ACHN (cell line): ENCODE data around the gene JAM3.
"Not testable (repeated sequence)": the region's sequence is repeated elsewhere in the genome, so short reads cannot be mapped to it uniquely, and the experiment has no call there.

Experiments used
- DNase-seq: peaks from one replicate; pipeline ENCODE4 v3.0.0-alpha.2; 2015
- in situ Hi-C: cut with HindIII; loops from 2 replicates; pipeline ENCODE4 v1.10.0; 2017; ENCODE audit warnings: low sequenced_read_pairs, low pct_ligation_motif_present, low pct_unique_long_range_greater_than_20kb

Gene JAM3

DNA sequence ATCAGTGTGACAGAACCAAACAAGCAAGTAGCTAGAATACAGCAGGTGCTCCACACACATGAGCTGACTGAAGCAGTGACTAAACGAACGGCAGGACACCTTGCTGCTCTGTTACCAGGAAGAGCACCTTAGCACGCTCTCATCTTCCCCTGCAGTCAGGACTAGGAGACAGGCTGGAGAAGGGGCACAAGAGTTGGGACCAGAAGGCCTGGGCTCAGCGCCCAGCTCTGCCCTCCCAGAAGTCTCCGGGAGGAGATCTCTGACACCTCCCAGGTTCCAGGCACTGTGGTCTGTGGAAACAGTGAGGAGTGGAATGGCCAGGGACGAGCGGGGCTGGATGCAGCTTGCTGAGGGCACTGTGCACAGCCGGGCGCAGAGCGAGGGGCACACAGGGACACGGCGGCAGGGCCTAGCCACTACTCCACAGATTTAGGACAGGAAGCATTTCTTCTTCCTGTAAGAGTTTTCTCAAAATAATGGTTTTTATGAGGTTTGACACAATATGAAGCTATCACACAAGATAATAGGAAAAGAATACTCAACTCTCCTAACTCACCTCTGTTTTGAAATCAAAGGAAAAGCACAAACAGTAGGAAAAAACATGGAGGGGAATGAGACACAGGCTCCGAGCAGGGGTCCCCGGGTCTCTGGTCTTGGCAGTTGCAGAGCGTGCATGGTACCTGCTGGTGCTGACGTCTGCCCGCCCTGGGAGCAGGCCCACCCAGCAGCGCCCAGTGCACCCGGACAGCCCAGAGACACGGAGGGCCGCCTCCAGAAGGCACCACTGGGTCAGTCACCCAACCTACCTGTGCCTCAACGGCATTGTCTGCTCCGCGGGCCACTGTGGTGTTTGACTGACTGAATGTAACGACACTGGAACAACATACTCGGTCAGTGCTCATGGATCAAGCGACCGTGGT, 87.3 kb downstream of the JAM3 start:
- in situ Hi-C loops, result no loop called here
- no peak for DNase-seq

DNA sequence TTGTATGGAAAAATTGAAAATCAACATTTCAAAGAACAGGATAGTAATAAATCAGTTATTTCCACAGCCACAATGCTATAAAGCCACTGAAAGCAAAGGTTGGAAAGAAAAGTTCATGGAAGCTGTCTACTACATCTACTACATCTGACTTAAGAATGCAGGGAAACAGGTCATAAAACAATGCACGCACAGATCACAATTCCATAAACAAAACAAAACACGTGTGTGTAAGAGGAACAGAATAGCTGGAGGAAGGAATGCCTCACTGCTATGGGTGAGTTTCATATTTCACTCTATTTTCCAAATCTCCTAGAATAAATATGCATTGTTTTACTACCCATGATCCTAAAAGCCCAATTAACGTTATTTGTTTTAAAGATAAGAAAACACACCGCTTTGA, 88.6 kb downstream of the JAM3 start:
- DNase-seq, result no peak
- in situ Hi-C loops, result no loop called here

DNA sequence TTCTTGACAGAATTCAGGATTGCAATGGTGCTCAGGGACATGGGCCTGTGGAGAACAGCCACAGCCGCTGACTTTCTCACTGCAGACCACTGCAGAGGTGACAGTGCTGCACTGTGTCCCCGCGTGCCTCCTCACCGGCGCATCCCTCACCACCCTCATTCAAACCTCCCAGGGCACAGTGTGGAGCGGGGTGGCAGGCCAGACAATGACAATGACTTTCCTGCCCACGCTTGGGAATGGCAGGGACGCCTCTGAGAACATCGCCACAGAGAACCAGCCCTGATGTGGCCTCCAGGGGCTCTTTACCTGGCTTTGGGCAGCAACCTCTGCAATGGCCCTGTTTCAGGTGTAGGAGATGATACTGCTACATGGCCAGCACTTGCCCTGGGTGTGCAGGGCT, 89.2 kb downstream of the JAM3 start:
- DNase-seq, result no peak
- in situ Hi-C loops, result no loop called here

DNA sequence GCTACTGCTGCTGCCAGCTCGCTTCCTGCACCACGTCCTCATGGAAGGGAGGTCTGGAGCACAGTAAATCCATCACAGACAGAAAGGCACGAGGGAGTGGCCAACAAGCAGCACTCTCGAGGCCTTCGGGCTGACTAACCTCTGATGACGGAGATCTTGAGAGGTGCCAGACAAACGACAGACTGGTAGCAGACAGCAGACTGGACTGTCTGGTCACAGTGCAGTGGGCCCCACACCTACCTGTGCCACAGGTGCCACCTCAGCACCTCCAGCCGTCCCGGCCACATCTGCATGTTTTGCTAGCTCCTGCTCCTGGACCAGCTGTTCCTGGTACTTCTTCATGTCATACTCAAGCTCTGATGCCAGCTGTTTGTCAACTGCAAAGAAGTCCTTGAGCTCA, 90.8 kb downstream of the JAM3 start:
- in situ Hi-C loops, result no loop called here
- no peak for DNase-seq

DNA sequence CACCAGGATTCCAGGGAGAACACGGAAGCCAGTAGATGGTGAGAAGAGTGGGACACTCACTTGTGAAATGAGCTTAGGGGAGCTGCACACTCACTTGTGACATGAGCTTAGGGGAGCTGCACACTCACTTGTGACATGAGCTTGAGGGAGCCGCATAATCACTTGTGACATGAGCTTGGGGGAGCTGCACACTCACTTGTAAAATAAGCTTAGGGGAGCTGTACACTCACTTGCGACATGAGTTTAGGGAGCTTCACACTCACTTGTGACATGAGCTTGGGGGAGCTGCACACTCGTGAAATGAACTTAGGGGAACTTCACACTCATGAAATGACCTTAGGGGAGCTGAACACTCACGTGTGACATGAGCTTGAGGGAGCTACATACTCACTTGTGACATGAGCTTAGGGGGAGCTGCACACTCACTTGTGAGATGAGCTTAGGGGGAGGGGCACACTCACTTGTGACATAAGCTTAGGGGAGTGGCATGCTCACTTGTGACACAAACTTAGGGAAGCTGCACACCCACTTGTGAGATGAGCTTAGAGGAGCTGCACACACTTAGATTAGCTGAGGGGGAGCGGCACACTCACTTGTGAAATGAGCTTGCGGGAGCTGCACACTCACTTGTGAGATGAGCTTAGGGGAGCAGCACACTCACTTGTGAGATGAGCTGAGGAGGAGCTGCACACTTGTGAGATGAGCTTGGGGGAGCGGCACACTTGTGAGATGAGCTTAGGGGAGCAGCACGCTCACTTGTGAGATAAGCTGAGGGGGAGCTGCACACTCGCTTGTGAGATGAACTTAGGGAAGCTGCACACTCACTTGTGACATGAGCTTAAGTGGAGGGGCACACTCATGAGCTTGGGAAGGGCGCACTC, 95.9 kb downstream of the JAM3 start:
- in situ Hi-C loops, result no loop called here
- DNase-seq, result no peak

DNA sequence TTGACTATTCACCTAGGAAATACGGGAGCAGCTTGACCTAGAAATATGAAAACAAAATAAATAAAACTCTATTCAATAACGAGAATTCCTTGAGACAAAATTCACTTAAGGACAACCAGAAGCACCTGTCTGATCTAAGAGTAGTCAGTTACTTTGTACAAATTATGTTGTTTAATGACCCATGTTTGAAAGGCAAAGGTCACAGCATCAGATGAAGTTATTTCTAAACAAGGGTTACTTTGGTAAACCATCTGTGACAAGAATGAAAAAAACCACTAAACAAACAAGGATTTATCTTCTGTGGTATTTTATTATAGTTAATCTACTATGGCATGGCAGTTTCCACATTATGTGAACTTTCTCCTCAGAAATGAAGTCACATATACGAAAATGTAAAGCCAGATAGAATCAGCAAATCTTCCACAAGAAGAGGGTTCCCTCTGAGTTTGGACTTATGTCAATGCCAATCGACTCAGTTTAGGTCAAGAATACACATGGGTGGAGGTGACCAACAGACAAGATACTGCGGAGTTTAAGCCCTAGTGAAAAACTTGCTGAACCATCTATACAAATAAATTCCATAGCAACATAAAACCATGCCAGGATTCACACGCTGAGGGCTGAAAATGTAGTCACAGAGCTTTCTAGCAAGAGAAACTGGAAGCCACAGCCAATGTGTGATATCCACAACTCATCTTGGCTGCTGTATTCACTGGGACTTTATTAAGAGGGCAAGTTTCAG, 101.5 kb downstream of the JAM3 start:
- in situ Hi-C loops, result no loop called here
- no peak for DNase-seq

DNA sequence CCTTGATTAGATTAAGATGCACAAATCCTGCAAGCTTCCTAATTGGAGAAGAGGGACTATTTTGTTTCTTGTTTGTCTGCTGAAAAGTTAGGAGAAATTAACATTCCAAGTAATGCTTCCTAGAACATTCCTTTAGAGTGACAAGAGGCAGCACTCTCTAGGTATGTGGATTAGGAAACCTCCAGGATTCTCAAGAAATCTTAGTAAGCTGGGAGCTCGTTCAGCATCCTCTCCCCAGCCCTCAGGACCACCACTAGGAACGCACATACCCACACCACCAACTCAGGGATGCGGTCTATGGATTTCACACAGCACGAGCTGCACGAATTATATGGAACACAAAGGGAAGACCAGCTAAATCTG, 102.0 kb downstream of the JAM3 start:
- DNase-seq, result no peak
- in situ Hi-C loops, result no loop called here

DNA sequence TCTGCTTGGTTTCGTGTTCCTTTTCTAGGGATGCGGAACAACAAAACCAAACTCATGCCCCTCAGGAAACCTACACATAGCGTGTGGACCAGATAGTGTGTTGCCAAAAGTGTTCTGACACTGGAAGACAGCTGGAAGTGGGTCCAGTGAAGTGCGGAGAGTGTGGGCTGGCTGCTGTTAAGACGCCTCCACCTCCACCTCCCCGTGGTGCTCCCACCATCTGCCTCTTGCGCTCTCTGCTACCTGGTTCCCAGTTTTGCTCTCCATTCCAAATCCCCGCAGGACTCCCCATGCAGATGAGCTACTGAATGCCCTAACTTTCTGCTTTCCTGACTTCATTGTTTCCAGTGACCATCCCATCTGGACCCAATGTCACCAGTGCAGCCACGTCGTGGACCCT, 103.1 kb downstream of the JAM3 start:
- DNase-seq, result no peak
- in situ Hi-C loops, result no loop called here

DNA sequence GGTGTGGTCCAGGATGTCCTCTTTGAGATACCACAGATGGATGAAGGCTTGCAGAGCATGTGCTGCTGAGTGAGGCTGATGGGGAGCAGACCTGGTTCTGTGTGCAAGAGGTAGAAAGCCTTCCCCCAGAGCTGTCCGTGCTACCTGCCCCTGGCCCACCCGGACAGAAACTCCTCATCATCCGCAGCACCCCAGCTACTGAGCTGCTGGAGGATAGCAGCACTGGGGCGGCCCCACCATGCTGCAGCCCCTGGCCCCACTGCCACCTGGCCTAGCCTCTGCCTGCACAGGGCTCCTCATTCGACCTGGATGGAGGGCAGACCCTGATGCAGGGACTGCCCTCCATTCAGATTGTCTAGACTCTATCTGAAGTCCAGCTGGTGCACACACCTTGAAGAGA, 104.4 kb downstream of the JAM3 start:
- in situ Hi-C loops, result no loop called here
- DNase-seq, result no peak

DNA sequence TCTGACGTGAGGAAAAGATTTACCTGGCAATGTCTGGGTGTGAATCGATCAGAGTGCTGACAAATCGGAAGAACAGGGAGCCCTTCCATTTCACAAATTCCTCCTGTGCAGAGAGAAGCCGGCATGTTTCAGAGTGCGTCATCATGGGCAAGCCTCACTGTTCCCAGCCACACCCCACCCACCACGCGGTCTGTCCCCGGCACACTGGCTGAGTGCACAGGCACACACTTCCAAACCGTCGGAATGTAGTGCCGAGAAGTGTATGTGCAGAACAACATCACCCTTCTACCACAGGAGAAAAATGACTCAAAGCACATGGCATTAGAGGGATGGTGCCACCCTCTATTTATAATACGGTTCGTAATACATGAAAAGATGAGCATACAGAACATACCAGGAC, 107.4 kb downstream of the JAM3 start:
- in situ Hi-C loops, result no loop called here
- DNase-seq, result no peak

DNA sequence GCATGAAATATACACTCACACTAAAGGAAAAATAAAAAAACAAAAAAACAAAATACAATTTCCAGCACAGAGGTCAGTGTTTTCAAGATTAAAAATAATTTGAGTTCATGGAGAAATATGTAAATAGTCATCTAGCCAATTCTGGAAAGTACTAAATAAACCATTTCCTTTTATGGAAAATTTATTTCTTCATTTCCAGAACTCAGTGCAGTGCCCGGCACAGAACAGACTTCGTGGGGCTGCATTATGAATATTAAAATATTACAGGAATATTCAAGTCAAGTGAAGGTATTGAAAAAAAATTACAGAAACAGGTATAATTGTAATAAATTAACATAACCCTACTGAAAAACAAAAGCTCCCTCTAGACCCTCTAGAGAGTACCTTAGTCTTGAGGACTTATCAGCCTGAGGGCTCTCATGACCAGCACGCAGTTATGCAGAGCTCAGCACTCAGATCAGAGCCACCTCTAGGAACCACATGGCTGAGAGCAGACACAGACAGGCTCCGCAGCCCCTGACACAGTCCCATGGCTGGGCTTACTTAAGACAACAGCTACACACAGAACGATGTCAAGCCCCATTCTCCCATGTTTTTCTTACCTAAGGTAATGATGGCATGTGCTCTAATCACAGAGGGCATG, 109.3 kb downstream of the JAM3 start:
- in situ Hi-C loops, result no loop called here
- DNase-seq, result no peak

DNA sequence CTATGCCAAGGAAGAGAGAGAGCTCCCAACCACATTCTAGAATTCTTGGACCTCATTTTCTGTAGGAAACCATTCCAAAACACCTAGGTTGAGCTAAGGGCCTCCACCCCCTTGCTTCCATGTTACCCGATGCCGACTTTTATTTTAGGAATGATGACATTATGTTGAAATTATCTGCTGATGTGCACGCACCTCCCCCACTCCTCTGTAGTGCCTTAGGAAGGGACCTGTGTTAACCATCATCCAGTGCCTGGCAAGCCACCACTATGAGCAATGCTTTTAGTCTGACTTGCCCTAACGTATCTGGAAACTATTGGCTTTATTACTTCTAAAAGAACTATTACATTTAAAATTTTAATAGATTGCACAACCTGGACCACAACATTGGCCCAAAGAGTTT, 112.8 kb downstream of the JAM3 start:
- in situ Hi-C loops, result no loop called here
- DNase-seq, result no peak

DNA sequence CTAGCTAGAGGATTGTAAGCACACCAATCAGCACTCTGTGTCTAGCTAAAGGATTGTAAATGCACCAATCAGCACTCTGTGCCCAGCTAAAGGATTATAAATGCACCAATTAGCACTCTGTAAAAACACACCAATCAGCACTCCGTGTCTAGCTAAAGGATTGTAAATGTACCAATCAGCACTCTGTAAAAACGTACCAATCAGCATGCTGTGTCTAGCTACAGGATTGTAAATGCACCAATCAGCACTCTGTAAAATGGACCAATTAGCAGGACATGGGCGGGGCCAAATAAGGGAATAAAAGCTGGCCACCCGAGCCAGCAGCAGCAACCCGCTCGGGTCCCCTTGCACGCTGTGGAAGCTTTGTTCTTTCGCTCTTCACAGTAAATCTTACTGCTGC, 119.2 kb downstream of the JAM3 start:
- DNase-seq, in situ Hi-C loops: not testable (repeated sequence)

DNA sequence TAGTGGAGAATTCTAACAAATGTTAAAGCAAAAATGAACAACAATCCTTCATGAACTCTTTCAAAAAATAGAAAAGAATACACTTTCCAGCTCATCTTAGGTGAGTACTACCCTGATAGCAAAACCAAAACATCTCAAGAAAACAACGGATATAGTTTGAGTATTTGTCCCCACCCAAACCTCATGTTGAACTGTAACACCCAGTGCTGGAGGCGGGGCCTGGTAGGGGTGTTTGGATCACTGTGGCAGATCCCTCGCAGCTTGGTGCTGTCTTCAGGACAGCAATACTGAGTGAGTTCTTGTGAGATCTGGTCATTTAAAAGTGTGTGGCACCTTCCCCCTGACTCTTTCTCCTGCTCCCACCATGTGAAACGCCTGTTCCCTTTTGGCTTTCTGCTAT, 127.9 kb downstream of the JAM3 start:
- DNase-seq, result no peak
- in situ Hi-C loops, result no loop called here

DNA sequence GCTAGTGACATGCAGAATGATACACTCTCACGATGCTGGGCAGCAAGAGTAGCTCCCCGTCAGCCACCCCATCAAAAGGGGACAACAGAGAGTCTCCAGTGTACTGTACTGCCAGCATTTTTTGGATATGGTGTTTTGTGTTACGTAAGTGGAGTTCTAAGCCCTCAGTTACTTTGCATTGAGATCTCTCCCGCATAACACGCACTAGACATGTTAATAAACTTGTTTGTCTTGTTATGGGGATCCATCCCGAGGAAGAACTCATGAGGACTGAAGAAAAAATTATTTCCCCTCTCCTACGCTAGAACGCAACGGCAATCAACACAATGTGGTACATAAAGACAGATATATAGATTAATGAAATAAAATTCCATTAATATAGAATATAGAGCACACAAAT, 130.7 kb downstream of the JAM3 start:
- DNase-seq, result no peak
- in situ Hi-C loops, result no loop called here

DNA sequence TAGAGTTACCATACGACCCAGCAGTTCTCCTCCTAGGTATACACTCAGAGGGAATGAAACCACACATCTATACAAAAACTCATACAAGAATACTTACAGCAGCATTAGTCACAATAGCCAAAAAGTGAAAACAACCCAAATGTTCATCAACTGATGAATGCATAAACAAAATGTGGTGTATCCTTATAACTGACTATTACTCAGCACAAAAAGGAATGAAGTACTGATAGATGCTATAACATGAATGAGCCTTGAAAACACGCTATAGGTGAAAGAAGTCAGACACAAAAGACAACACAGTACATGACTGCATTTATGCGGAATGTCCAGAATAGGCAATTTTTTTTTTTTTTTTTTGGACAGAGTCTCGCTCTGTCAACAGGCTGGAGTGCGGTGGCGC, 131.8 kb downstream of the JAM3 start:
- DNase-seq, result no peak
- in situ Hi-C loops, result no loop called here
